Activated T-cell treated with anti-CD3 and anti-CD28 coated beads, Interleukin-2, amount 50 U/mL, for 1 hour (primary cell): ENCODE data around the gene ALMS1.
"Not testable (repeated sequence)": the region's sequence is repeated elsewhere in the genome, so short reads cannot be mapped to it uniquely, and the experiment has no call there.

Experiments used
- DNase-seq: peaks from one replicate; pipeline ENCODE4 v3.0.0-alpha.2; 2020

Gene ALMS1

GRCh38 chr2:73624036-73624435 is 238.4 kb downstream of the ALMS1 start:
- not testable (repeated sequence) for DNase-seq

- DNase-seq, result not testable (repeated sequence)
Observed at GRCh38 chr2:73624625-73625024, 239.0 kb downstream of the ALMS1 start.

GRCh38 chr2:73626237-73626636 is 240.6 kb downstream of the ALMS1 start:
- DNase-seq, result not testable (repeated sequence)

GRCh38 chr2:73628493-73628892 is 242.9 kb downstream of the ALMS1 start:
- DNase-seq, result not testable (repeated sequence)

GRCh38 chr2:73630662-73631266 is 245.1 kb downstream of the ALMS1 start:
- not testable (repeated sequence) for DNase-seq

- DNase-seq, result not testable (repeated sequence)
Observed at GRCh38 chr2:73636977-73637376, 251.3 kb downstream of the ALMS1 start.

GRCh38 chr2:73638429-73638828 is 252.8 kb downstream of the ALMS1 start:
- no peak for DNase-seq

- DNase-seq, result no peak
Observed at GRCh38 chr2:73640511-73640911, 254.9 kb downstream of the ALMS1 start.

GRCh38 chr2:73640946-73641766 is 255.5 kb downstream of the ALMS1 start:
- no peak for DNase-seq

GRCh38 chr2:73641767-73642062 is 256.1 kb downstream of the ALMS1 start:
- DNase-seq, result no peak

GRCh38 chr2:73642338-73643018 is 256.8 kb downstream of the ALMS1 start, which contains the start of gene NAT8:
Gene NAT8 (minus strand): TSS chr2:73642422. CDS start chr2:73641628, 794 bp downstream.
- no peak for DNase-seq

GRCh38 chr2:73647690-73648089 is 262.1 kb downstream of the ALMS1 start:
- DNase-seq, result not testable (repeated sequence)

- DNase-seq, result no peak
Observed at GRCh38 chr2:73651591-73652230, 266.1 kb downstream of the ALMS1 start.

- DNase-seq, result no peak
Observed at GRCh38 chr2:73652348-73652747, 266.7 kb downstream of the ALMS1 start.

- DNase-seq, result no peak
Observed at GRCh38 chr2:73654175-73654574, 268.5 kb downstream of the ALMS1 start.
